ENCODE data around the gene GRPEL2.
"Not testable (repeated sequence)": the region's sequence is repeated elsewhere in the genome, so short reads cannot be mapped to it uniquely, and the experiment has no call there.

GRPEL2 gene

DNA sequence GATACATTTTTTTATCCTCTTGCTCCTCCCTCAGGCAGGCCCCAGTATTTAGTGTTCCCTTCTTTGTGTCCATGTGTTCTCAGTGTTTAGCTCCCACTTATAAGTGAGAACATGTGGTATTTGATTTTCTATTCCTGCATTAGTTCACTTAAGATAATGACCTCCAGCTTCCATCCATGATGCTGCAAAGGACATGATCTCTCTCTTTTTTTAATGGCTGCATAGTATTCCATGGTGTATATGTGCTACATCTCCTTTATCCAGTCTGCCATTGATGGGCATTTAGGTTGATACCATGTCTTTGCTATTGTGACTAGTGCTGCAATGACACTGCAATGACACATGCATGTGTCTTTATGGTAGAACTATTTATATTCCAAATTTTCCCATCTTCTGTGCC lies 49.7 kb downstream of the GRPEL2 start:
- not testable (repeated sequence) for DNase-seq (ENCODE audit: low spot score); FAIRE-seq

DNA sequence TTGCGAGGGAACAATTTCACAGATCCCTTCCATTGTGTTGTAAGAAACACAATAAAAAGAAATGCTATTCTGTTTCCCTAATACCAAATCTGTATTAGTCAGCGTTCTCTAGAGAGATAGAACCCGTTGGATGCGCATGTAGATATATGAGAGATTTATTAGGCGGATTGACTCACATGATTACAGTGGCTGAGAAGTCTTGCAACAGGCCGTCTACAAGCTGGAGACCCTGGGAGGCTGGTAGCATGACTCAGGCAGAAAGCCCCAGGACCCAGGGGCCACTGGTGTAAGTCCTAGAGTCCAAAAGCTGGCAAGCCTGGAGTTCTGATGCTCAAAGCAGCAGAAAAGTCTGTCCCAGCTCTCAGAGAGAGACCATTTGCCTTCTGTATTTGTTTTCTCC lies 52.2 kb downstream of the GRPEL2 start:
- DNase-seq (ENCODE audit: low spot score) (no peak), FAIRE-seq (no peak)

DNA sequence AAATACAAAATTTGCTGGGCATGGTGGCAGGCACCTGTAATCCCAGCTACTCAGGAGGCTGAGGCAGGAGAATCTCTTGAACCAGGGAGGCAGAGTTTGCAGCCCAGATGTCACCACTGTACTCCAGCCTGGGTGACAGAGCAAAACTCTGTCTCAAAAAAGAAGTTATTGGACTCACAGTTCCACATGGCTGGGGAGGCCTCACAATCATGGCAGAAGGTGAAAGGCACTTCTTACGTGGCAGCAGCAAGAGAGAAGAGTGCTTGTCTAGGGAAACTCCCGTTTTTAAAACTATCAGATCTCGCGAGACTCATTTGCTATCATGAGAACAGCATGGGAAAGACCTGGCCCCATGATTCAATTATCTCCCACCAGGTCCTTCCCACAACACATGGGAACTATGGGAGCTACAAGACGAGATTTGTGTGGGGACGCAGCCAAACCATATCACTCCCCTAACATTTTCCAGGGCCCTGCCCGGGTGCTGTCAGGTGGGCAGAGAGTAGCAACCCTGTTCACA lies 53.5 kb downstream of the GRPEL2 start:
- FAIRE-seq; DNase-seq (ENCODE audit: low spot score): not testable (repeated sequence)

DNA sequence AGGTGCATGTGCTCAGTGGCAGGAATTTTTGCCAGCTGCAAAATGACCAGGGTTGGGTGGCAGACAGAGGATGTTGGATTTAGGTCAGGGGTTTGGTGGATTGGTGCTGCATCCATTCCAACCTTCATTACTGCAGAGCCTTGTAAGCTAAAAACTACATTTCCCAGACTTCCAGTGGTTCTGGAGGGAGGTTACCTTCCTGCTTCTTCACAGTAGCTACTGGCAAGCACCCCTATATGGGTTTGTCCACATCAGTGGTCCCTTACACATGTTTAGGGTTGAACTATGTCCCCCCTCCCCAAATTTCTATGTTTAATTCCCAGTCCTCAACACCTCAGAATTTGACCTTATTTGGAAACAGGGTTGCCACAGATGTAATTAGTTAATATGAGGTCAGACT lies 54.5 kb downstream of the GRPEL2 start:
- no peak for FAIRE-seq
- no peak for DNase-seq (ENCODE audit: low spot score)

DNA sequence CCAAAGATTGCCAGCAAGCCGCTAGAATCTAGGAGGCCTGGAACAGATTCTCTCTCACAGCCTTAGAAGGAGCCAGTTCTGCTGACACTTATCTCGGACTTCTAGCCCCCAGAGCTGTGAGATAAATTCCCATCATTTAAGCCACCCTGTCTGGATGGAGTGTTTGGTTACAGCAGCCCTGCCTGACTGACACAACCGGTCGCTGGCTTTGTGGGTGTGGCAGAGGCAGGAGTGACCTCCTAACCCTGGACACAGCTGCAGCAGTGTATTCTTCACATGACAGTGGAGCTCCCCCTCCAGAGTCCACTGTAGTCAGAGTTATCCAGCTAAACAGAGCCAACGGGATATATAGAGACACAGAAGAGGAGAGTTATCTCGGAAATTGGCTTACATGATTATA lies 55.0 kb downstream of the GRPEL2 start:
- FAIRE-seq, result no peak

DNA sequence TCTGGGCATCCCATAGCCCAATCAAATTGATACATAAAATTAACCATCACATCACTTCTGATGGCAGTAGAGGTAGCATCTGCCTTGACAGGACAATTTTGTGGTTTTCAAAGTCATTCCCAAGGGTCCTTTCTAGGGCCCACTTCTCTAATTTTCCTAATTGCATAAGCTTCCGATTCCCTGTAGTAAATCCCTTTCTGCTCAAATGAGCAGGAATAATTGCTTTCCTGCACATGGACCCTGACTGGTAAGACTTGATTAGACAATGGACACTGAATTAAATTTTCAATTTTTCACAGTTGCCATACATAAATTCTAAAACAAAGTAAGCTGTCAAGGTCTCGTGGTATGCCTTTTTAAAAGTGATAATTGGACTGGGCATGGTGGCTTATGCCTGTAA lies 55.8 kb downstream of the GRPEL2 start:
- DNase-seq (ENCODE audit: low spot score) (no peak), FAIRE-seq (no peak)

More for the DNA sequence above, 55.0 kb downstream of the GRPEL2 start:
- DNase-seq (ENCODE audit: low spot score), result no peak

DNA sequence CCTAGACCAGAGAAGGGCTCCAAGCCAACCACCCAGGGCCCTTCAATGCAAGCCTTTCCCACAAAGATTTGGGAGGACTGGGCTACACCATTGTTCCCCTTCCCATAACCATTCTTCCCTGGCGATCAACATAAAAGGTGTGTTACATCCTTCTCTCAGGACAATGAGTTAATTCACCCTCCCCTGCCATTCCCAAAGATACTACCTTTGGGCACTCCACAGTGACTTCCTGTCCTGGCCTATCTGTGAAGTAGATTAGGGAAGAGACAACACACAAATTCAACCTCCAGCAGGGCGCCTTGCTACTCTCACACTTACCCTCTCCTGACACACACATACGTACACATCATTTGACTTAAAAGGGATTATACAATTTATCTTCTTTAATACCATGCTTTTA lies 57.0 kb downstream of the GRPEL2 start:
- FAIRE-seq (no peak), DNase-seq (ENCODE audit: low spot score) (no peak)

Measured in urothelium cell line (cell line).